ENCODE results near the gene DPM3.
A peak's percentile ranks its signal among the peaks of the same experiment; 100 is the strongest.

Gene DPM3

DNA sequence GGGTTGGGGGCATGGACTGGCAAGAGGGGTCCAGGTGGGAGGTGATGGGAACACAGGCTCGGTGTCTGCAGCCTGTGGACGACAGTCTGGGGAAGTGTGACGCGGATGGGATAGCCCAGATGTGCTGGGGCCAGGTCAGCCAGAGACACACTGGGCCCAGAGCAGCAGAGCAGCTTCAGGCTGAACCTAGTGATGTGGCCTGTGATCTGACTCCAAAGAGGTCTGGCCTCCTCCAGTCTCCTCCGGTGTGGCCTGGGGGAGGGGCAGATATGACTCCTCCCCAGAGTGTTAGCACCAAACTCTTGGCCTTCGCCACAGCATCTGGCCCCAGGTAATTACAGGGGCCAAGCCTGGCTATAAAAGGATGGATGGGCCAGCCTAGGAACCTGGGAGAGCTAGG lies 48.2 kb downstream of the DPM3 start:
- DNase-seq: no peak

DNA sequence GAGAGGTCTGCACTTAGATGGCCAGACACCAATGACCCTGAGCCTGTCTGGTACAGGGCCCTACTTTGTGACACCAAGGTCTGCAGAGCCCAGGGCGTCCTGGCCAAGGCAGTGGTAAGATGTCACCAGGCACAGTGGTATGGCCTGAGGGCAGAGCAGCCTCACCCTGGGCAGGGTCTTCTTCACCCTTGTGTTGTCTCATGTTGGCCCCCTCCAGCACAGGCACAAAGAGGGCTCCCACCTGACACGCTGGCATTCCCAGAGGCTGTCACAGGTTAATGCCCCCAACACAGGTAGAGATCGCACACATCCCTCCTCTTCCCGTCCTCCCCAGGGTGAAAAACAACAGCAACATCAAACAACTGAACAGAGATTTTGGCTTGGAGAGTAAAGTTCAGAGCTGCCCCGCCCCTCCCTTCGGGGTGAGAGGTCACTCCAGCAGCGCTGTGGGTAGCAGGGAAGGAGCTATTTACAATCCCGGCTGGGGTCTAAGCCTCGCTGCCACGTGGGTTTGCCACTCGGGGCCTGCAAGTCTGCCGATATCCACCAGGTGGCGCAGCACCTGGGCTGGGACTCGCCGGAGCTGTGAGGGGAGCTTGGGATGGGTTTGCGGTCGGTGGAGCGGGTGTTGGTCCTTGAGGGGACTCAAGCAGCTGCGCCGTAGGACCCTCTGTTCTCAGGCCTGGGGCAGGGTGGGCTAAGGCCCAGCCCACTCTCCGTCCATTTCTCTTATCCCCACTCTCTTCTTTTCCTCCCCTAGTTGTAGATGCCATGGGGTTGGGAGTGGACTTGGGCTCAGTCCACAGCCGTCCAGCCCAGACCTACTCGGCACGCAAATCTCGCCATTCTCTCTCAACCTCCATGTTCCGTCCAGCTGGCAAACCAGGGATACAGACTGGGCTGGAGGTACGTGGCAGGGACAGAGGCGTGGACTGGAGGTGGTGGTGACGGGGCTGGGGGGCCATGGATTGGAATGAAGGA lies 49.0 kb downstream of the DPM3 start:
- DNase-seq: peak; percentile 34 to 65
